GM19395 (cell line): Measurements from ENCODE around the gene ZBTB48.
"Not testable (repeated sequence)": the region's sequence is repeated elsewhere in the genome, so short reads cannot be mapped to it uniquely, and the experiment has no call there.

Experiments
- ATAC-seq: cut with Tn5 transposase; IDR thresholded peaks from one replicate; pipeline ENCODE4 v1.9.1; 2021; ENCODE audit warnings: mild to moderate bottlenecking, moderate library complexity; ENCODE audit not compliant: unreplicated experiment

ZBTB48 gene

GRCh38 chr1:6579374-6580118 lies at the start of gene ZBTB48:
Gene ZBTB48 (plus strand): TSS chr1:6579994. CDS start chr1:6580610, 616 bp downstream.
- peak; percentile 91 for ATAC-seq

DNA sequence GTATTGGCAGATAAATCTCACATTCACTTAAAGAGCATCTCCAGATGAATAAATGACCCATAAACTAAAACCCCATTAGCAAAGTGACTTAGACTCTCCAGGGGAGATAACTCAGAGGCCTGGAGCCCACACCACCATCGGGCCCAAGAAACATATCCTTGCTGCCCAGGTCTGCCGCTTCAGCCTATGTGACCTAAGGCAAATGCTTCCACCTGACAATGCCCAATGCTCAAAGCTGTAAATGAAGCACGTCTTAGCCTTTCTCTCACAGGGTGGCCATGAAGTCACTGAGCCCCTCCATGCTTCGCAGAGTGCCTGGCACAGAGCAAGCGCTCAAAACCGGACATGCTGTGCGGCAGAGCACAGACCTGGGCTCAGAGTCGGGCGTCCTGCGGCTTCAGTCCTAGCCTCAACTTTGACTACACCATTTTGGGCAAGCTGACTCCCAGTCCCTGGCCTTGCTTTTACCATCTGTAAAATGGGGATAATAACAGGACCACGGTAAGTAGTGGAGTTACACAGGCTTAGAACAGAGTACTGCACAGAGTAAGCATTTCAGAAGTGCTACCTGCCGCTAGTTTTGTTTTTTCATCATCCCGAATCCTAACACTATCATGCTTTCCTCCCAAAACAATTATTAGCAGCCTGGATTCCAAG lies 49.2 kb upstream of the ZBTB48 start:
- ATAC-seq: no peak

- no peak for ATAC-seq
Observed at GRCh38 chr1:6531996-6532395, 47.8 kb upstream of the ZBTB48 start.

DNA sequence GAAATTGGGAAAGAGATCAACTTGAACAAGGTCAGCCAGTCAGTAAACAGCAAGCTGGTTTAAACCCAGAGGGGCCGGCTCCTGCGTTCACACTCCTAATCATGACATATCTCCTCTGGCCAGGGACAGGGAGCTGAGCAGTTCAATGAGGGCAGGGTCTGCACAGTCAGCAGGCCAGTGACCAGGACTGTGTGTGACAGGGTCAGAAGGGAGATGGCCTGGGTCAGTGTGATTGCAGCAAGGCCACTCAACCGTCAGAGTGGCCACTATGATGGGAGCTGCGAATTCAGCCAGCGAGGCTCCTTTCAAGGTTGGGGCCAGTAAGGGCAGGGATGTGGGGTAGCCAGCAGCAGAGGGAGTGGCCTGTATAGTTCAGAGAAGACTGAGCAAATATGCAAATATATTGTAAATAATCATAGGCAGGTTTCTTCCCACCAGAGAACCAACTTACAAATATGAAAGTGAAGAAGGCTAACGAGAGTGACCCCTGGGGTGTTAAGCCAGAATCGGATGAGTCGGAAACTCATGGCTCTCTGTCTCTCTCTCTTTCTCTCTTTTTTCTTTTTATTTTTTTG lies 45.5 kb upstream of the ZBTB48 start:
- no peak for ATAC-seq

- no peak for ATAC-seq
Observed at GRCh38 chr1:6535214-6535613, 44.6 kb upstream of the ZBTB48 start.

DNA sequence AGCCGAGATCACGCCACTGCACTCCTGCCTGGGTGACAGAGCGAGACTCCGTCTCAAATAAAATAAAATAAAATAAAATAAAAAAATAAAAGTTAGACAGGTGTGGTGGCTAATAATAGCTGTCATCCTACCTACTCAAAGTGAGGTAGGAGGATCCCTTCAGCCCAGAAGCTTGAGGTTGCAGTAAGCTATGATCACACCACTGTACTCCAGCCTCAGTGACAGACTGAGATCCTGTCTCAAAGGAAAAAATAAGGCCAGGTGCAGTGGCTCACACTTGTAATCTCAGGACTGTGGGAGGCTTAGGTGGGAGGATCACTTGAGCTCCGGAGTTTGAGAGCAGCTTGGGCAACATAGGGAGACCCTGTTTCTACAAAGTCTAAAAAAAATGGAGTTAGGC lies 43.5 kb upstream of the ZBTB48 start:
- ATAC-seq: no peak

DNA sequence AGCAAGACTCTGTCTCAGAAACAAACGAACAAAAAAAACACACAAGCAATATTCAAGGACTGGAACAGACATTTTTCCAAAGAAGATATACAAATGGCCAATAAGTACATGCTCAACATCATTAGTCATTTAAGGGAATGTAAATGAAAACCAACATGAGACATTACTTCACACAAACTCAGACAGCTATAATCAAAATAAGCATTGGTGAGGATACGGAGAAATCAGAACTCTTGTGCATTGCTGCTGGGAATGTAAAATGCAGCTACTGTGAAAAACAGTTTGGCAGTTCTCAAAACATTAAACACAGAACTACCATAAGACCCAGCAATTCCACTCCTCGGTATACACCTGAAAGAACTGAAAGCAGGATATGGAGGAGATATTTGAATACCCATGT lies 40.8 kb upstream of the ZBTB48 start:
- no peak for ATAC-seq

- ATAC-seq: no peak
Observed at GRCh38 chr1:6544831-6545230, 35.0 kb upstream of the ZBTB48 start.

DNA sequence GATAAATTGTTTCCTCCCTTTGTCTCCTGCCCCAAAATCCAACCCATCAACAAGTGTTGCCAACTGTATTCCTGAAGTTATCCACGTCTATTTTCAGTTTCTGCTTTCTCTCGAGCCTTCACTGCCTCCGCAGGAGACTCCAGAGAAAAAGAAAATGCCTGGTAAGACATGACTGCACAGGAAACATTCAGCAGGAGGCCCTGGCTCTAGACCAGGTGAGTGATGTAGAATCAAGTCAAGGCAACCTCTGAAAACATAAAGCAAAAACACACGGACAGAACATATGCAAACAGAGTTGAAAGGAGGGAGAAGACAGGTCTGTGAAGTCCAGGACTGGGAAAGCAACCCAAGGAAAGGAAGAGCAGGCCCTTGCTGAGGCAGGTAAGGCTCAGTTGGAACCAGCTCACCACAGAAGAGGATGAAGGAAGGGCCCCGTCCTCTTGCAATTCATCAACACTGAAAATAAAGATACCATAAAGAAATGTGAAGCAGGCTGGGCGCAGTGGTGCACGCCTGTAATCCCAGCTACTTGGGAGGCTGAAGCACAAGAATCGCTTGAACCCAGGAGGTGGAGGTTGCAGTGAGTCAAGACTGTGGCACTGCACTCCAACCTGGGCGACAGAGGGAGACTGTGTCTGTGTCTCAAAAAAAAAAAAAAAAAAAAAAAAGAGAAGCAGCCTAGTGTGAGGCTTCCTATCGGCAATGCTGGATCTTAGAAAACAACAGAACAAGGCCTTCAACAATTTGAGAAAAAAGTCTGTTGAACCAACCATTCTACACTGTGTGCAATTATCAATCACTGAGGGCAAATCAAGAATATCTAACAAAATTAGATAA lies 34.3 kb upstream of the ZBTB48 start:
- no peak for ATAC-seq

- no peak for ATAC-seq
Observed at GRCh38 chr1:6546326-6546725, 33.5 kb upstream of the ZBTB48 start.

DNA sequence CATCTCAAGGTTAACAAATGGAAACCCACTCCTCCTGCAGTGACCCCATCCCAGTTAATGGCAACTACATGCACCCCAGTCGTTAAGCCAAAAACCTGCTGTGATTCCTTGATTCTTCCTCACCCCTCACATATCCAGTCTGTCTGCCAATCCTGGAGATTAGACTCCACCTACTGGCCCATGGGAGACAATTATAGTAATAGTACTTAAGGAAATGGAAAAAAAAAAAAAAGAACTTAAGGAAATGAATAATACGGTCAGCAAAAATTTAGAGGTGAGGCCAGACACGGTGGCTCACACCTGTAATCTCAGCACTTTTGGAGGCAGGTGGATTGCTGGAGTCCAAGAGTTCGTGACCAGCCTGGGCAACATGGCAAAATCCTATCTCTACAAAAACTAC lies 32.5 kb upstream of the ZBTB48 start:
- ATAC-seq: no peak

DNA sequence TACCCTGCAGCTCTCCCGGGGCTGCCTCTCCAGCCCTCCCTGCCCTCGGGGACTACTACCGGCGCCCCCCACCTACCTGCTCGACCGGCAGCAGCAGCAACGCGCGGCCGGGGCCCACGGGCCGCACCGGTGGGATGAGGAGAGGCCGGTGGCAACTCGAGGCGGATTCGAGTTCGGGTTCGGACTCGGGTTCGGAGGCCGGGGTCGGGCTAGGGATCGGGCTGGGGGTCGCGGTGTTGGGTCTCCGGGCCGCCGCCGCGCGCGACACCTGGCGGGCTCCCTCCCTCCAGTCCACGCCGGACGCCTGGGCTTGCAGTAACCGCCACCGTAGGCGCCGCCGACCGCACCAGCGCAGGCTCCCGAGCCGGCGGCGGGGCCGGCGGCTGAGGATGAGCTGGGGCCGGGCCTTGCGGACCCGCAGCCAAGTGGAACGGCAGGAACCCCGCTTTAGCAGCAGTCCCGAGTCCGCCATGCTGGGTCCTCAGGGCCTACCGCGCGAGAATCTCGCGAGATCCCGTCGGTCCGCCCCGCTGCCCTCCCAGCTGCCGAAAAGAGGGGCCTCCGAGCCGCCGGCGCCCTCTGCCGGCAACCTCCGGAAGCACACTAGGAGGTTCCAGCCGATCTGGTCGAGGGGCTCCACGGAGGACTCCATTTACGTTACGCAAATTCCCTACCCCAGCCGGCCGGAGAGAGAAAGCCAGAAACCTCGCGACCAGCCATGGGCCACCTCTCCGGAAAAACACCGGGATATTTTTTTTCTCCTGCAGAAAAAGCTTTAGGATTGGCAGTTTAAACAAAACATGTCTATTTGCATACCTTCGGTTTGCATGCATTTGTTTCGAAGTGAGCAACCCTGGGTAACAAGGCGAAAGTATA lies 25.5 kb upstream of the ZBTB48 start, which contains the start of gene NOL9:
Gene NOL9, minus strand, starts transcription at position 483 of the 876 bp plus-strand sequence. Its CDS starts 11 bp downstream, at position 472.
- ATAC-seq: peak; percentile 87

- ATAC-seq: no peak
Observed at GRCh38 chr1:6554907-6555778, 24.7 kb upstream of the ZBTB48 start, which contains the start of gene TAS1R1. Gene TAS1R1 (plus strand): TSS chr1:6555307. CDS start chr1:6555374, 67 bp downstream.

- no peak for ATAC-seq
Observed at GRCh38 chr1:6557597-6557996, 22.2 kb upstream of the ZBTB48 start.

- not testable (repeated sequence) for ATAC-seq
Observed at GRCh38 chr1:6559161-6559560, 20.6 kb upstream of the ZBTB48 start.

- no peak for ATAC-seq
Observed at GRCh38 chr1:6560267-6560666, 19.5 kb upstream of the ZBTB48 start.

GRCh38 chr1:6569033-6569432 lies 10.8 kb upstream of the ZBTB48 start:
- ATAC-seq: no peak

- no peak for ATAC-seq
Observed at GRCh38 chr1:6570100-6570499, 9.7 kb upstream of the ZBTB48 start.

- no peak for ATAC-seq
Observed at GRCh38 chr1:6570987-6571386, 8.8 kb upstream of the ZBTB48 start.
